GM12873 (cell line): ENCODE results near the gene CEP70.

ENCODE experiments used
- CTCF ChIP-seq: IDR thresholded peaks from 2 replicates; pipeline ENCODE4 v1.5.1; 2012; ENCODE audit warnings: low read depth, mild to moderate bottlenecking, moderate library complexity, low read length, control low read depth; ENCODE audit not compliant: insufficient read depth; ENCODE audit errors: missing control alignments

The CEP70 gene

GRCh38 chr3:138464491-138464860 is 129.6 kb downstream of the CEP70 start:
- TF ChIP-seq CTCF: no peak

GRCh38 chr3:138463724-138464490 is 130.2 kb downstream of the CEP70 start:
- no peak for TF ChIP-seq CTCF

GRCh38 chr3:138461896-138462295 is 132.2 kb downstream of the CEP70 start:
- TF ChIP-seq CTCF: no peak

GRCh38 chr3:138461246-138461645 is 132.8 kb downstream of the CEP70 start:
- no peak for TF ChIP-seq CTCF

GRCh38 chr3:138460536-138461205 is 133.4 kb downstream of the CEP70 start:
- no peak for TF ChIP-seq CTCF

GRCh38 chr3:138459619-138460535 is 134.2 kb downstream of the CEP70 start:
- no peak for TF ChIP-seq CTCF
